Stimulated activated effector memory CD8-positive, alpha-beta T cell treated with anti-CD3 and anti-CD28 coated beads, Interleukin-12 subunit alpha, Interleukin-12 subunit beta, amount 100 ng/mL, for 72 hours (primary cell): ENCODE data around the gene MAGI2.
A peak's percentile ranks its signal among the peaks of the same experiment; 100 is the strongest.

Experiments used
- ATAC-seq: fragments of 150-1000 bp; cut with Tn5 transposase; 2 replicates; pipeline ENCODE4 v1.10.0; 2021
- DNase-seq, 2 donors: peaks; one replicate each; pipeline ENCODE4 v3.0.0; 2021 to 2022; ENCODE audit warnings: low spot score in 2 of 2
- H3K27ac Mint-ChIP-seq: one replicate; pipeline ENCODE4 v1.8.0; 2022; ENCODE audit warnings: mild to moderate bottlenecking, mixed read lengths
- H3K36me3 Mint-ChIP-seq: one replicate; pipeline ENCODE4 v1.8.0; 2022; ENCODE audit warnings: mild to moderate bottlenecking, mixed read lengths
- H3K4me1 Mint-ChIP-seq: one replicate; pipeline ENCODE4 v1.8.0; 2022; ENCODE audit warnings: mixed read lengths
- H3K4me3 Mint-ChIP-seq: one replicate; pipeline ENCODE4 v1.8.0; 2022; ENCODE audit warnings: mild to moderate bottlenecking, mixed read lengths
- H3K9me3 Mint-ChIP-seq: one replicate; pipeline ENCODE4 v1.8.0; 2022; ENCODE audit warnings: mixed read lengths

The MAGI2 gene

GRCh38 chr7:77985974-77986339 is 1467.5 kb downstream of the MAGI2 start:
- Mint-ChIP-seq H3K4me3 (no peak overlapping the region), H3K27ac (no peak overlapping the region), H3K9me3 (no peaks in the 10 kb centered on the region), H3K4me1 (peaks cover 13% of the 10 kb centered on the region), H3K36me3 (no peaks in the 10 kb centered on the region)
- ATAC-seq (no peak), DNase-seq (no peak)

GRCh38 chr7:77985232-77985973 is 1468.1 kb downstream of the MAGI2 start:
- no peak overlapping the region for H3K4me3 Mint-ChIP-seq
- no peak overlapping the region for H3K27ac Mint-ChIP-seq
- no peak for ATAC-seq
- H3K9me3 Mint-ChIP-seq, result no peaks in the 10 kb centered on the region
- H3K4me1 Mint-ChIP-seq, result peaks cover 13% of the 10 kb centered on the region
- H3K36me3 Mint-ChIP-seq, result no peaks in the 10 kb centered on the region
- DNase-seq, result no peak

GRCh38 chr7:77983973-77984372 is 1469.5 kb downstream of the MAGI2 start:
- no peak for DNase-seq
- Mint-ChIP-seq H3K27ac (no peak overlapping the region), H3K9me3 (no peaks in the 10 kb centered on the region), H3K36me3 (no peaks in the 10 kb centered on the region), H3K4me1 (peaks cover 13% of the 10 kb centered on the region), H3K4me3 (no peak overlapping the region)
- no peak for ATAC-seq

- Mint-ChIP-seq H3K9me3 (no peaks in the 10 kb centered on the region), H3K4me3 (peak overlapping the region; percentile 49), H3K4me1 (peaks cover 13% of the 10 kb centered on the region), H3K36me3 (no peaks in the 10 kb centered on the region), H3K27ac (peak overlapping the region; percentile 16)
- ATAC-seq (peak; percentile 99), DNase-seq (peak in 1 of 2 donors; percentile 52)
These were observed 1470.4 kb downstream of the MAGI2 start for GRCh38 chr7:77982926-77983550.

- no peak for DNase-seq
These were observed 1473.3 kb downstream of the MAGI2 start for GRCh38 chr7:77980087-77980713.

GRCh38 chr7:77979219-77979618 is 1474.2 kb downstream of the MAGI2 start:
- Mint-ChIP-seq H3K4me1 (peaks cover 13% of the 10 kb centered on the region), H3K9me3 (no peaks in the 10 kb centered on the region), H3K27ac (no peak overlapping the region), H3K4me3 (no peak overlapping the region), H3K36me3 (no peaks in the 10 kb centered on the region)
- ATAC-seq, result no peak
- DNase-seq, result no peak

More at GRCh38 chr7:77980087-77980713, 1473.3 kb downstream of the MAGI2 start:
- ATAC-seq, result no peak
- Mint-ChIP-seq H3K4me3 (no peak overlapping the region), H3K36me3 (no peaks in the 10 kb centered on the region), H3K9me3 (no peaks in the 10 kb centered on the region), H3K4me1 (peaks cover 13% of the 10 kb centered on the region), H3K27ac (no peak overlapping the region)

GRCh38 chr7:77975672-77976480 is 1477.6 kb downstream of the MAGI2 start:
- H3K4me3 Mint-ChIP-seq, result no peak overlapping the region
- no peaks in the 10 kb centered on the region for H3K9me3 Mint-ChIP-seq
- H3K27ac Mint-ChIP-seq, result no peak overlapping the region
- H3K4me1 Mint-ChIP-seq, result no peaks in the 10 kb centered on the region
- H3K36me3 Mint-ChIP-seq, result no peaks in the 10 kb centered on the region
- DNase-seq (no peak), ATAC-seq (no peak)

GRCh38 chr7:77971726-77972125 is 1481.7 kb downstream of the MAGI2 start:
- Mint-ChIP-seq H3K27ac (no peak overlapping the region), H3K9me3 (no peaks in the 10 kb centered on the region), H3K4me3 (no peak overlapping the region), H3K36me3 (peaks cover 2% of the 10 kb centered on the region), H3K4me1 (no peaks in the 10 kb centered on the region)
- DNase-seq, result no peak
- no peak for ATAC-seq

- DNase-seq (no peak), ATAC-seq (no peak)
- H3K36me3 Mint-ChIP-seq, result peaks cover 17% of the 10 kb centered on the region
- no peaks in the 10 kb centered on the region for H3K9me3 Mint-ChIP-seq
- H3K4me1 Mint-ChIP-seq, result no peaks in the 10 kb centered on the region
- no peak overlapping the region for H3K27ac Mint-ChIP-seq
- no peak overlapping the region for H3K4me3 Mint-ChIP-seq
These were observed 1486.0 kb downstream of the MAGI2 start for GRCh38 chr7:77967429-77967828.
